ENCODE data around the gene LCA5. TPM values are rescaled to one million over a fixed set of nuclear protein-coding genes. Genes with fewer than 3 reads are reported as not detected.

Gene LCA5
- total and polyA plus RNA-seq, 2 donors (not counting 1 experiment from before 2014, with no cell fraction given), result 0.12 to 0.91 TPM

DNA sequence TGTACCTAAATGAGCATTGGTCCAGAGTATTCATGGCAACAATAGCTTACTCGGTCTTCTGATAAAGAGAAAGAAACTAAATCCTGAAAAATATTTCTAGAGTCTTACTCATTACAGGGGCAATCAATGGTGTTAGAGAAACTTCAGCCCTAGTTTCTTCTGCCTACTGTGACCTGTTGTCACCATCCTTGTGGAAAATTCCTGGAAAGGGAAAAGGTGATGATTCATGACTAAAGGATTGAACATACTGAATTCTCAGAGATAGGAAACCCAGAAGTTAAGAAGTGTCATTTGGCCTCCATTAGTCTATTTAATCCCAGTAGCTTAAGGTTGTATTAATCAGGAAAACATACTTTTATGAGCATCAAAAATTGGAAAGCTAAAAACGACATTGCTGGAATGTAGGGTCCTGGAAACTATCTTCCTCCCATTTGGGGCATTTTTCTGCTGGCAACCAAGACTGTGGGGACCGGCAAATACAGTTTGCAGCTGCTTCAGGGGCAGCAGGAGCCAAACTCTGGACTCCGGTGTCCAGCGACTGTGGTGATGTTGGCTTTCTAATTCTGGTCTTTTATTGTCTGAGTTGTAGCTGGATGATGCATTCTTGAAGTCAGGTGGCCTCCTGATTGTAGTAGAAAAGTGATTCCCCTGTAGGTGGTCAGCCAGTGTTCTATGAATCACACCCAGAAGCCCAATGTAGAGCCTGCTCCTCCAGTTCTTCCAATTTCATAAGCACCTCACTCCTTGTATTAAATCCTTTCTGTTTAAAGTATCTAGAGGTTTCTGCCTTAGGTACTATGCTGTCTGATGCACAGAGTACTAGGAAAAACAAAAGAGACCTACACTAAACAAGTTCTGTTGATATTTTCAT lies 67.6 kb downstream of the LCA5 start:
- no peak overlapping the region for H3K9ac ChIP-seq (ENCODE audit: low read length)
- no peaks in the 10 kb centered on the region for H3K4me1 ChIP-seq (ENCODE audit: control insufficient read depth in 2 of 2, insufficient read depth in 2 of 2, low read length in 2 of 2)
- ATAC-seq (ENCODE audit: low read depth) (no peak), DNase-seq (no peak)
- H4K20me1 ChIP-seq (ENCODE audit: control insufficient read depth, insufficient read depth, low read length, poor library complexity, severe bottlenecking), result no peaks in the 10 kb centered on the region
- intact Hi-C loops (cut with micrococcal nuclease), result loop anchor here (5.0 kb wide), 1 partner anchor 1727 kb away; no protein-coding TSS in a partner anchor
- WGBS (ENCODE audit: insufficient coverage), result 88% methylated on average over 4 of the region's 5 CpGs
- ChIA-PET POLR2A (no interaction called here), CTCF (no interaction called here)
- H3K4me1 Mint-ChIP-seq, result no peaks in the 10 kb centered on the region
- H3K27me3 Mint-ChIP-seq, result peaks cover 17% of the 10 kb centered on the region
- no peak overlapping the region for H3K27ac Mint-ChIP-seq
- H3K4me3 ChIP-seq (ENCODE audit: control extremely low read depth in 1 of 5, extremely low read depth in 1 of 5, insufficient read depth in 1 of 5, low read depth in 2 of 5, low read length in 4 of 5), result no peak overlapping the region
- no peak overlapping the region for H3K27ac ChIP-seq (ENCODE audit: low read length in 2 of 2)
- H3K36me3 ChIP-seq (replicated peaks in 1 of 2; ENCODE audit: control extremely low read depth in 1 of 2, control insufficient read depth in 1 of 2, extremely low read depth in 1 of 2, insufficient read depth in 2 of 2, low read length in 1 of 2), result no peaks in the 10 kb centered on the region
- no peak overlapping the region for H3K4me2 ChIP-seq (replicated peaks; ENCODE audit: low read depth, low read length, poor library complexity, severe bottlenecking)
- TF ChIP-seq EZH2 (IDR thresholded peaks at IDR 0.05; ENCODE audit: borderline replicate concordance, insufficient read depth, low read depth, low read length, poor library complexity, severe bottlenecking), result no peak
- TF ChIP-seq, protein P1, sequence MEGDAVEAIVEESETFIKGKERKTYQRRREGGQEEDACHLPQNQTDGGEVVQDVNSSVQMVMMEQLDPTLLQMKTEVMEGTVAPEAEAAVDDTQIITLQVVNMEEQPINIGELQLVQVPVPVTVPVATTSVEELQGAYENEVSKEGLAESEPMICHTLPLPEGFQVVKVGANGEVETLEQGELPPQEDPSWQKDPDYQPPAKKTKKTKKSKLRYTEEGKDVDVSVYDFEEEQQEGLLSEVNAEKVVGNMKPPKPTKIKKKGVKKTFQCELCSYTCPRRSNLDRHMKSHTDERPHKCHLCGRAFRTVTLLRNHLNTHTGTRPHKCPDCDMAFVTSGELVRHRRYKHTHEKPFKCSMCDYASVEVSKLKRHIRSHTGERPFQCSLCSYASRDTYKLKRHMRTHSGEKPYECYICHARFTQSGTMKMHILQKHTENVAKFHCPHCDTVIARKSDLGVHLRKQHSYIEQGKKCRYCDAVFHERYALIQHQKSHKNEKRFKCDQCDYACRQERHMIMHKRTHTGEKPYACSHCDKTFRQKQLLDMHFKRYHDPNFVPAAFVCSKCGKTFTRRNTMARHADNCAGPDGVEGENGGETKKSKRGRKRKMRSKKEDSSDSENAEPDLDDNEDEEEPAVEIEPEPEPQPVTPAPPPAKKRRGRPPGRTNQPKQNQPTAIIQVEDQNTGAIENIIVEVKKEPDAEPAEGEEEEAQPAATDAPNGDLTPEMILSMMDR (IDR thresholded peaks at IDR 0.05), result no peak
- no peaks in the 10 kb centered on the region for H3K9me3 Mint-ChIP-seq (ENCODE audit: insufficient read depth)
- H3K4me3 Mint-ChIP-seq, result no peak overlapping the region
- no peaks in the 10 kb centered on the region for H3K9me3 ChIP-seq (ENCODE audit: control extremely low read depth in 1 of 3, control insufficient read depth in 2 of 3, insufficient read depth in 1 of 3, low read length in 2 of 3)
- H3K27me3 ChIP-seq (replicated peaks in 1 of 4; ENCODE audit: control extremely low read depth in 1 of 4, control insufficient read depth in 3 of 4, insufficient read depth in 4 of 4, low read length in 3 of 4), result no peaks in the 10 kb centered on the region
- no peak overlapping the region for H2AFZ ChIP-seq (ENCODE audit: insufficient read depth, low read depth, low read length, poor library complexity, severe bottlenecking)
- H3K79me2 ChIP-seq (ENCODE audit: control insufficient read depth, insufficient read depth, low read length), result no peaks in the 10 kb centered on the region

DNA sequence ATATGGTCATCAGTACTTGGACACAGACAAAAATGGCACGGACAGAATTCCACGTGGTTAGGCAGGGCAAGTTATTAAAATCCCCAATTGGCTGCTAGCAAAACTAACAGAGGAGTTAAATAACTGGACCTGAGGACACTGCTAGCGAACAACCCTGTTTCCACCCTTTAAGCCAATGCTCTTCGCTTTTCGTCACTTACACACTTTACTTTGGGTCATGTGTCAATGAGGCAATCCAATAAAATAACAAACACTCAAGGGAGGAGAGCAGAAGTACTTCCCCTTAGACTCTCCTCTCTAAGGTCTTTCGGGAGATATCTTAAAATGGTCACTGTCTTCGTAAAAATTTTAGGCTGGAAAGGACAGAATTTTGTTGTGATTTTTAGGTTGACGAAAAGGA lies 68.6 kb downstream of the LCA5 start:
- H3K36me3 ChIP-seq (replicated peaks in 1 of 2; ENCODE audit: control extremely low read depth in 1 of 2, control insufficient read depth in 1 of 2, extremely low read depth in 1 of 2, insufficient read depth in 2 of 2, low read length in 1 of 2), result no peaks in the 10 kb centered on the region

More for the DNA sequence above, 68.6 kb downstream of the LCA5 start:
- Histone ChIP-seq H3K27ac (ENCODE audit: low read length in 2 of 2) (no peak overlapping the region), H3K79me2 (ENCODE audit: control insufficient read depth, insufficient read depth, low read length) (no peaks in the 10 kb centered on the region), H3K4me2 (replicated peaks; ENCODE audit: low read depth, low read length, poor library complexity, severe bottlenecking) (no peak overlapping the region), H3K27me3 (replicated peaks in 1 of 4; ENCODE audit: control extremely low read depth in 1 of 4, control insufficient read depth in 3 of 4, insufficient read depth in 4 of 4, low read length in 3 of 4) (no peaks in the 10 kb centered on the region), H4K20me1 (ENCODE audit: control insufficient read depth, insufficient read depth, low read length, poor library complexity, severe bottlenecking) (no peaks in the 10 kb centered on the region), H2AFZ (ENCODE audit: insufficient read depth, low read depth, low read length, poor library complexity, severe bottlenecking) (no peak overlapping the region), H3K4me3 (ENCODE audit: control extremely low read depth in 1 of 5, extremely low read depth in 1 of 5, insufficient read depth in 1 of 5, low read depth in 2 of 5, low read length in 4 of 5) (no peak overlapping the region), H3K9ac (ENCODE audit: low read length) (no peak overlapping the region), H3K4me1 (ENCODE audit: control insufficient read depth in 2 of 2, insufficient read depth in 2 of 2, low read length in 2 of 2) (no peaks in the 10 kb centered on the region), H3K9me3 (ENCODE audit: control extremely low read depth in 1 of 3, control insufficient read depth in 2 of 3, insufficient read depth in 1 of 3, low read length in 2 of 3) (no peaks in the 10 kb centered on the region)
- H3K4me1 Mint-ChIP-seq, result no peaks in the 10 kb centered on the region
- no peak overlapping the region for H3K4me3 Mint-ChIP-seq
- DNase-seq, result no peak
- peaks cover 17% of the 10 kb centered on the region for H3K27me3 Mint-ChIP-seq
- WGBS (ENCODE audit: insufficient coverage), result 100% methylated on average over 4 of the region's 8 CpGs
- ATAC-seq (ENCODE audit: low read depth), result no peak
- H3K9me3 Mint-ChIP-seq (ENCODE audit: insufficient read depth), result no peaks in the 10 kb centered on the region
- TF ChIP-seq, protein P1 (IDR thresholded peaks at IDR 0.05), result no peak
- no peak for TF ChIP-seq EZH2 (IDR thresholded peaks at IDR 0.05; ENCODE audit: borderline replicate concordance, insufficient read depth, low read depth, low read length, poor library complexity, severe bottlenecking)
- intact Hi-C loops (cut with micrococcal nuclease), result loop anchor here (5.0 kb wide), 1 partner anchor 1726 kb away; no protein-coding TSS in a partner anchor
- H3K27ac Mint-ChIP-seq, result no peak overlapping the region
- POLR2A ChIA-PET, result no interaction called here
- CTCF ChIA-PET, result no interaction called here

Data from B cell (primary cell).